Neural cell (in vitro differentiated cells): Measurements from ENCODE around the gene SLC27A2. TPM values are rescaled to one million over a fixed set of nuclear protein-coding genes. Genes with fewer than 3 reads are reported as not detected.

Experiments used
- polyA plus RNA-seq: library from polyadenylated mRNA; depleted of rRNA; stranded (reverse); fragments of >200 nt; gene quantifications from 2 replicates; pipeline ENCODE4 v1.2.3, GENCODE V29; 2014
- small RNA-seq, 3 experiments: library from RNA; depleted of rRNA; stranded (forward); fragments of <200 nt; gene quantifications; one replicate each; pipeline ENCODE3, GENCODE V24; 2012

Gene SLC27A2
- polyA plus RNA-seq, 1 donor from 2014 or later: 3.5 TPM

Small RNA genes within 50 kb of the gene (small RNA-seq; reads per million reads assigned to genes)
- gene RF00019: 0 to 1.2 (median 0) reads per million in 3 experiments

Other genes starting within 250 kb of the SLC27A2 start
- gene ATP8B4, start 63.0 kb upstream of the SLC27A2 start, polyA plus RNA-seq: 1.0 and 2.9 TPM in 2 replicates
- 4.5 and 6.0 TPM in 2 replicates for gene HDC, start 83.5 kb downstream of the SLC27A2 start, polyA plus RNA-seq
- 20.6 and 34.1 TPM in 2 replicates for gene GABPB1, start 173.0 kb downstream of the SLC27A2 start, polyA plus RNA-seq
- 30.3 and 31.8 TPM in 2 replicates for gene USP8, start 242.2 kb downstream of the SLC27A2 start, polyA plus RNA-seq